ENCODE data around the gene TSPAN15.

DNA sequence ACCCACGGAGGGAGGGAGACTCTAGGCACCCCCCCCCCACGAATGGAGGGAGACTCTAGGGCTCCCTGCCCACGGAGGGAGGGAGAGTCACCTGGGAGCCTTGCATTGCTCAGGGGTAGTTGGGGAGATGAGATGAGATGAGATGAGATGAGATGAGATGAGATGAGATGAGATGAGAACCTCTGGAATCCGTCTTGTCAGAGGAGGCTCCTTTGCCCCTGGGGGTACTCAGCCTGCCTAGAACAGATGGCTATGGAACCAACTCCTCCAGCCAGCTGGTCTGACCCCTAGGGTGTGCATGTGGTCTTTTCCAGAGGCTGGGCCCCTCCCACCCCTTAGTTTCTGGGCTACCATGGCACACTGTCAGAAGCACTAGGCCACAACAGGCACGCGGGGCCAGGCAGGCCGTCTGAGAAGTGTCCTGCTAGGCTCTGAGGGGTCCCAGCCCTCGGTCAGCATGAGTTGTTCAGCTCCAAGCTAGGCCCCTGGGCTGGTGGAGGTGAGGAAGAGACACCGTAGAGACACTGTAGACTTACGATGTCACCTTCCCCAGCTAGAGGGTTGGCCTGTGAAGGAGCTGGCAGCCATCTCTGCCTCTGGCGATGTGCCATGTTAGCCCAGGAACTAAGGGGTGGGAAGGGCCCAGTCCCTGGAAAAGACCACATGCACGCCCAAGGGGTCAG, 8.8 kb downstream of the TSPAN15 start:
- TF ChIP-seq, protein P1, sequence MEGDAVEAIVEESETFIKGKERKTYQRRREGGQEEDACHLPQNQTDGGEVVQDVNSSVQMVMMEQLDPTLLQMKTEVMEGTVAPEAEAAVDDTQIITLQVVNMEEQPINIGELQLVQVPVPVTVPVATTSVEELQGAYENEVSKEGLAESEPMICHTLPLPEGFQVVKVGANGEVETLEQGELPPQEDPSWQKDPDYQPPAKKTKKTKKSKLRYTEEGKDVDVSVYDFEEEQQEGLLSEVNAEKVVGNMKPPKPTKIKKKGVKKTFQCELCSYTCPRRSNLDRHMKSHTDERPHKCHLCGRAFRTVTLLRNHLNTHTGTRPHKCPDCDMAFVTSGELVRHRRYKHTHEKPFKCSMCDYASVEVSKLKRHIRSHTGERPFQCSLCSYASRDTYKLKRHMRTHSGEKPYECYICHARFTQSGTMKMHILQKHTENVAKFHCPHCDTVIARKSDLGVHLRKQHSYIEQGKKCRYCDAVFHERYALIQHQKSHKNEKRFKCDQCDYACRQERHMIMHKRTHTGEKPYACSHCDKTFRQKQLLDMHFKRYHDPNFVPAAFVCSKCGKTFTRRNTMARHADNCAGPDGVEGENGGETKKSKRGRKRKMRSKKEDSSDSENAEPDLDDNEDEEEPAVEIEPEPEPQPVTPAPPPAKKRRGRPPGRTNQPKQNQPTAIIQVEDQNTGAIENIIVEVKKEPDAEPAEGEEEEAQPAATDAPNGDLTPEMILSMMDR (IDR thresholded peaks at IDR 0.05; ENCODE audit: low read depth, low read length, poor library complexity, severe bottlenecking), result no peak
- TF ChIP-seq EZH2phosphoT487 (IDR thresholded peaks at IDR 0.05; ENCODE audit: borderline replicate concordance, low read length), result no peak

Data from DOHH2 (cell line).